HepG2 (cell line): ENCODE measurements around the gene EIF1. TPM values are rescaled to one million over a fixed set of nuclear protein-coding genes. Genes with fewer than 3 reads are reported as not detected.

Source experiments
- CAMTA2 ChIP-seq: sonication (generic); formaldehyde crosslinking; IDR thresholded peaks from 2 replicates; pipeline ENCODE4 v1.4.0; 2020; ENCODE audit warnings: mild to moderate bottlenecking, missing genetic modification reagents, borderline replicate concordance
- ELF3 ChIP-seq: IDR thresholded peaks from 2 replicates; pipeline ENCODE4 v1.6.1; 2016; ENCODE audit warnings: missing genetic modification reagents, missing compliant biosample characterization
- EZH2 ChIP-seq: conservative IDR thresholded peaks from 2 replicates; pipeline ENCODE4 v1.6.1; 2012; ENCODE audit warnings: mild to moderate bottlenecking, low read depth, low read length, moderate library complexity
- FOXP1 ChIP-seq, 2 experiments: fragments of 450-650 bp in 1 of 2; IDR thresholded peaks; 2 replicates each; pipeline ENCODE4 v1.6.1; 2017 to 2018; ENCODE audit warnings: antibody characterized with exemption in 1 of 2
- HMGA1 ChIP-seq: sonication (generic); formaldehyde crosslinking; conservative IDR thresholded peaks from 2 replicates; pipeline ENCODE4 v1.4.0; 2020; ENCODE audit warnings: missing genetic modification reagents
- ISX ChIP-seq: sonication (generic); formaldehyde crosslinking; conservative IDR thresholded peaks from 2 replicates; pipeline ENCODE4 v1.5.0; 2020; ENCODE audit warnings: missing genetic modification reagents
- JUND ChIP-seq: sonication (generic); formaldehyde crosslinking; IDR thresholded peaks from 2 replicates; pipeline ENCODE4 v1.8.0; 2022; ENCODE audit warnings: mild to moderate bottlenecking, missing genetic modification reagents
- NAIF1 ChIP-seq: sonication (generic); formaldehyde crosslinking; IDR thresholded peaks from 2 replicates; pipeline ENCODE4 v1.5.0; 2020; ENCODE audit warnings: mild to moderate bottlenecking, missing genetic modification reagents, borderline replicate concordance
- NFE2 ChIP-seq: sonication (generic); formaldehyde crosslinking; IDR thresholded peaks from 2 replicates; pipeline ENCODE4 v1.4.0; 2020; ENCODE audit warnings: missing genetic modification reagents
- NFE2L2 ChIP-seq: fragments of 150-350 bp; IDR thresholded peaks from 2 replicates; pipeline ENCODE4 v1.6.1; 2014; ENCODE audit warnings: low read length
- PLRG1 ChIP-seq: fragments of 450-650 bp; conservative IDR thresholded peaks from 2 replicates; pipeline ENCODE4 v1.6.1; 2016
- SIN3B ChIP-seq: fragments of 150-350 bp; IDR thresholded peaks from 2 replicates; pipeline ENCODE4 v1.6.1; 2014; ENCODE audit warnings: low read length
- YEATS4 ChIP-seq: sonication (generic); formaldehyde crosslinking; IDR thresholded peaks from 2 replicates; pipeline ENCODE4 v1.4.0; 2020; ENCODE audit warnings: missing genetic modification reagents, borderline replicate concordance
- ZFP82 ChIP-seq: sonication (generic); formaldehyde crosslinking; IDR thresholded peaks from 2 replicates; pipeline ENCODE4 v1.5.1; 2020; ENCODE audit warnings: mild to moderate bottlenecking, missing genetic modification reagents, borderline replicate concordance
- ZMAT3 ChIP-seq: sonication (generic); formaldehyde crosslinking; conservative IDR thresholded peaks from 2 replicates; pipeline ENCODE4 v1.7.0; 2021; ENCODE audit warnings: missing genetic modification reagents
- ZNF205 ChIP-seq: IDR thresholded peaks from 2 replicates; pipeline ENCODE4 v1.6.1; 2018; ENCODE audit warnings: missing biosample characterization, missing genetic modification reagents
- ZNF333 ChIP-seq: sonication (generic); formaldehyde crosslinking; IDR thresholded peaks from 2 replicates; pipeline ENCODE4 v1.4.0; 2020; ENCODE audit warnings: mild to moderate bottlenecking, missing genetic modification reagents, borderline replicate concordance
- ZNF781 ChIP-seq: sonication (generic); formaldehyde crosslinking; IDR thresholded peaks from 2 replicates; pipeline ENCODE4 v1.5.1; 2020; ENCODE audit warnings: borderline replicate concordance, mild to moderate bottlenecking, missing genetic modification reagents; ENCODE audit errors: not compliant biosample characterization
- polyA plus RNA-seq, 8 experiments: library from polyadenylated mRNA; depleted of rRNA in 3 of 8; stranded (reverse) in 7 of 8; unstranded in 1 of 8; fragments of >200 nt; fragmentation: Illumina TruSeq in 4 of 8; extraction: Trizol in 4 of 8; gene quantifications; 2 replicates each; pipeline versions ENCODE4 v1.2.1 to v1.2.3, GENCODE V29; 2011 to 2016; ENCODE audit warnings: low read depth in 4 of 8, missing spikeins in 1 of 8, mixed read lengths in 1 of 8; ENCODE audit not compliant: insufficient read depth in 1 of 8
- total RNA-seq, 5 experiments: library from RNA; depleted of rRNA; stranded (reverse); fragments of >200 nt; fragmentation: Illumina TruSeq; extraction: Trizol; gene quantifications; 2 replicates each; pipeline ENCODE4 v1.2.3, GENCODE V29; 2016; ENCODE audit warnings: low read depth in 1 of 5
- TF ChIP-seq, protein P1 (sequence below): sonication (generic); formaldehyde crosslinking; IDR thresholded peaks from 2 replicates; pipeline ENCODE4 v1.8.1; 2023; ENCODE audit warnings: mild to moderate bottlenecking, moderate library complexity, missing genetic modification reagents
- TF ChIP-seq, protein P2 (sequence below): sonication (generic); formaldehyde crosslinking; IDR thresholded peaks from 2 replicates; pipeline ENCODE4 v1.8.0; 2022; ENCODE audit warnings: missing genetic modification reagents, mild to moderate bottlenecking, borderline replicate concordance
- TF ChIP-seq, protein P3 (sequence below): sonication (generic); formaldehyde crosslinking; IDR thresholded peaks from 2 replicates; pipeline ENCODE4 v1.4.0; 2020; ENCODE audit warnings: mild to moderate bottlenecking, missing genetic modification reagents
- TF ChIP-seq, protein P4 (sequence below): sonication (generic); formaldehyde crosslinking; IDR thresholded peaks from 2 replicates; pipeline ENCODE4 v1.8.1; 2023; ENCODE audit warnings: mild to moderate bottlenecking, missing genetic modification reagents
- TF ChIP-seq, protein P5 (sequence below): sonication (generic); formaldehyde crosslinking; conservative IDR thresholded peaks from 2 replicates; pipeline ENCODE4 v1.4.0; 2020; ENCODE audit warnings: missing genetic modification reagents

EIF1 gene
- total and polyA plus RNA-seq, 2 of the 13 experiments (the other 11 are each of a cell fraction or from before 2014, with no cell fraction given) = 147 to 517 TPM

DNA sequence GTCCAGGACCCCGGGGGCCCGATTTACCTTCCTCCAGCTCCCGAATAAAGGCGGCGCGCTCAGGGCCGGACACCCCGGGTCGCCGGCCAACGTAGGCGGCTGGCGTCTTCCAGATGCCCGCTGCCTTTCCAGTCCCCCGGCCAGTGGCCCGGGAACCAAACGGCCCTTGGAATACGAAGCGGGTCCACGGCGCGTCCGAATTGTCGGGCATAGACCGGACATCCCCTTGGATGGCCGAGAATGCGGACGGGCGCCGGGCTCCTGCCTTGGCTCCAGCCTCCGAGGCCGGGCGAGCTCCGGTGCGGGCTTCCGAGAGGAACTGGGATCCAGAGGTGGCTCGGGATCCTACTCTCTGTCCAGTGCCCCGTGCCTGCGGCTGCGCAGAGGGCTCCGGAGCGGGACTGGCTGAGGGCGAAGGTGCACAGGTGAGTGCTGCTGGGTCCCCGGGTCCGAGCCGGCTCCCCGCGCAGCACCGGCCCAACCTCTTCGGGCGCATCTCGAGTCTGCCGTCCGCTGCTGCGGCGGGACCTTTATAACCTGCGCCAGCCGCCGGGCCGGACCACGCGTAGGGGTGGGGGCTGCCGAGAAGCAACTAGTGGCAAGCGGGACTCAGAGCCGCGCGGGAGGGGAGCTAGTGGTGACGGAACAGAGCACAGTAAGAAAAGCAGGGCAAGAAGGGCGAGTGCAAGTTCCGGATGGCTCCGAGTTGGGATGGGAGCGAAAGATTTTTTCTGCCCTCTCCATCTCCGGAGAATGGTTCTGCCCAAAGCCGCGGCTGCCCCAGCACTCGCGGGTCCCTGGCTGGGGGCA is 45.7 kb downstream of the EIF1 start, which contains the start of gene HAP1 (continued):
- TF ChIP-seq, protein P1, sequence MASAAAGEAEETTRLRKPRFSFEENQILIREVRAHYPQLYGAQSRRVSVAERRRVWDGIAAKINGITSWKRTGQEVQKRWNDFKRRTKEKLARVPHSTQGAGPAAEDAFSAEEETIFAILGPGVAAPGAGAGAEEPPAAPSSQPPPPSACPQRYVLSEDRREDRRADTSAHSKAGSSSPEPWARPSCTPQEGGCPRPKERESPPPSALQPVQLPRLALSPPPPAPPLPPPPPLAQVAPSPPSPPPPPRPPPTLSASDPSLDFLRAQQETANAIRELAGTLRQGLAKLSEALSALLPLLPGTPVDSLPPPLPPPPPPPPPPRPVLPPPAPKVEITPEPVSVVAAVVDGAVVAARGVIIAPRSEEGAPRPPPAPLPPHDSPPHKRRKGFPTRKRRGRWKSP = peak; percentile 81; the same call in 1 of the 2 replicates
- TF ChIP-seq FOXP1 (IDR thresholded peaks at IDR 0.05) (no peak), FOXP1 (CRISPR knock-in tag; IDR thresholded peaks at IDR 0.05) (no peak), EZH2 (no peak; the same call in none of the 2 replicates), JUND (CRISPR knock-in tag) (no peak), ISX (CRISPR knock-in tag) (no peak), ZNF205 (peak; percentile 71; the same call in 1 of the 2 replicates), YEATS4 (CRISPR knock-in tag) (no peak), SIN3B (no peak), NFE2L2 (no peak), ZFP82 (CRISPR knock-in tag) (no peak), ELF3 (CRISPR knock-in tag) (no peak), ZNF781 (no peak), ZNF333 (CRISPR knock-in tag) (peak; percentile 85; the same call in 1 of the 2 replicates), PLRG1 (no peak), HMGA1 (CRISPR knock-in tag) (no peak), CAMTA2 (no peak), NAIF1 (CRISPR knock-in tag) (no peak), NFE2 (CRISPR knock-in tag) (no peak), ZMAT3 (CRISPR knock-in tag) (no peak)
- TF ChIP-seq, protein P2, sequence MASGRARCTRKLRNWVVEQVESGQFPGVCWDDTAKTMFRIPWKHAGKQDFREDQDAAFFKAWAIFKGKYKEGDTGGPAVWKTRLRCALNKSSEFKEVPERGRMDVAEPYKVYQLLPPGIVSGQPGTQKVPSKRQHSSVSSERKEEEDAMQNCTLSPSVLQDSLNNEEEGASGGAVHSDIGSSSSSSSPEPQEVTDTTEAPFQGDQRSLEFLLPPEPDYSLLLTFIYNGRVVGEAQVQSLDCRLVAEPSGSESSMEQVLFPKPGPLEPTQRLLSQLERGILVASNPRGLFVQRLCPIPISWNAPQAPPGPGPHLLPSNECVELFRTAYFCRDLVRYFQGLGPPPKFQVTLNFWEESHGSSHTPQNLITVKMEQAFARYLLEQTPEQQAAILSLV (CRISPR knock-in tag) = peak; percentile 71; the same call in 1 of the 2 replicates
- TF ChIP-seq, protein P3, sequence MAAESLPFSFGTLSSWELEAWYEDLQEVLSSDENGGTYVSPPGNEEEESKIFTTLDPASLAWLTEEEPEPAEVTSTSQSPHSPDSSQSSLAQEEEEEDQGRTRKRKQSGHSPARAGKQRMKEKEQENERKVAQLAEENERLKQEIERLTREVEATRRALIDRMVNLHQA (CRISPR knock-in tag) = no peak
- TF ChIP-seq, protein P4, sequence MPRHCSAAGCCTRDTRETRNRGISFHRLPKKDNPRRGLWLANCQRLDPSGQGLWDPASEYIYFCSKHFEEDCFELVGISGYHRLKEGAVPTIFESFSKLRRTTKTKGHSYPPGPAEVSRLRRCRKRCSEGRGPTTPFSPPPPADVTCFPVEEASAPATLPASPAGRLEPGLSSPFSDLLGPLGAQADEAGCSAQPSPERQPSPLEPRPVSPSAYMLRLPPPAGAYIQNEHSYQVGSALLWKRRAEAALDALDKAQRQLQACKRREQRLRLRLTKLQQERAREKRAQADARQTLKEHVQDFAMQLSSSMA (CRISPR knock-in tag) = no peak
- TF ChIP-seq, protein P5, sequence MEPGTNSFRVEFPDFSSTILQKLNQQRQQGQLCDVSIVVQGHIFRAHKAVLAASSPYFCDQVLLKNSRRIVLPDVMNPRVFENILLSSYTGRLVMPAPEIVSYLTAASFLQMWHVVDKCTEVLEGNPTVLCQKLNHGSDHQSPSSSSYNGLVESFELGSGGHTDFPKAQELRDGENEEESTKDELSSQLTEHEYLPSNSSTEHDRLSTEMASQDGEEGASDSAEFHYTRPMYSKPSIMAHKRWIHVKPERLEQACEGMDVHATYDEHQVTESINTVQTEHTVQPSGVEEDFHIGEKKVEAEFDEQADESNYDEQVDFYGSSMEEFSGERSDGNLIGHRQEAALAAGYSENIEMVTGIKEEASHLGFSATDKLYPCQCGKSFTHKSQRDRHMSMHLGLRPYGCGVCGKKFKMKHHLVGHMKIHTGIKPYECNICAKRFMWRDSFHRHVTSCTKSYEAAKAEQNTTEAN (CRISPR knock-in tag) = no peak
